NCI-H526 (cell line): ENCODE measurements around the gene CNPY1.
"Not testable (repeated sequence)": the region's sequence is repeated elsewhere in the genome, so short reads cannot be mapped to it uniquely, and the experiment has no call there.

Experiments used
- DNase-seq, 2 experiments: peaks; one replicate each; lab custom pipeline; 2025; lab: John Stamatoyannopoulos, UW

CNPY1 gene

GRCh38 chr7:155533120-155533826 is 13.1 kb downstream of the CNPY1 start:
- peak; percentile 73 to 80 for DNase-seq

- DNase-seq: no peak
Observed at GRCh38 chr7:155532792-155533119, 13.6 kb downstream of the CNPY1 start.

GRCh38 chr7:155531681-155532080 is 14.7 kb downstream of the CNPY1 start:
- DNase-seq: peak in 1 of 2 experiments; percentile 25

GRCh38 chr7:155530601-155531000 is 15.8 kb downstream of the CNPY1 start:
- no peak for DNase-seq

- DNase-seq: no peak
Observed at GRCh38 chr7:155529845-155530244, 16.5 kb downstream of the CNPY1 start.

- no peak for DNase-seq
Observed at GRCh38 chr7:155529346-155529745, 17.0 kb downstream of the CNPY1 start.

- DNase-seq: no peak
Observed at GRCh38 chr7:155527664-155528063, 18.7 kb downstream of the CNPY1 start.

GRCh38 chr7:155526225-155526624 is 20.1 kb downstream of the CNPY1 start:
- DNase-seq: no peak

GRCh38 chr7:155524018-155524556 is 22.3 kb downstream of the CNPY1 start:
- peak in 1 of 2 experiments; percentile 42 for DNase-seq

- DNase-seq: no peak
Observed at GRCh38 chr7:155523168-155523675, 23.1 kb downstream of the CNPY1 start.

GRCh38 chr7:155521743-155522398 is 24.5 kb downstream of the CNPY1 start:
- no peak for DNase-seq

GRCh38 chr7:155521007-155521742 is 25.2 kb downstream of the CNPY1 start:
- no peak for DNase-seq

GRCh38 chr7:155520114-155520513 is 26.2 kb downstream of the CNPY1 start:
- no peak for DNase-seq

GRCh38 chr7:155519358-155519757 is 27.0 kb downstream of the CNPY1 start:
- DNase-seq: not testable (repeated sequence)

- DNase-seq: no peak
Observed at GRCh38 chr7:155518633-155519032, 27.7 kb downstream of the CNPY1 start.

GRCh38 chr7:155517969-155518368 is 28.4 kb downstream of the CNPY1 start:
- DNase-seq: no peak

GRCh38 chr7:155517452-155517851 is 28.9 kb downstream of the CNPY1 start:
- DNase-seq: no peak

- DNase-seq: no peak
Observed at GRCh38 chr7:155516466-155516865, 29.9 kb downstream of the CNPY1 start.

- DNase-seq: no peak
Observed at GRCh38 chr7:155515318-155515717, 31.0 kb downstream of the CNPY1 start.

GRCh38 chr7:155514296-155514695 is 32.1 kb downstream of the CNPY1 start:
- no peak for DNase-seq

GRCh38 chr7:155513543-155514285 is 32.6 kb downstream of the CNPY1 start:
- DNase-seq: no peak
